GM19324 (cell line): Measurements from ENCODE around the gene MBOAT1.

ENCODE experiments used
- ATAC-seq: cut with Tn5 transposase; IDR thresholded peaks from one replicate; pipeline ENCODE4 v1.9.1; 2021; ENCODE audit warnings: mild to moderate bottlenecking, moderate library complexity; ENCODE audit not compliant: unreplicated experiment, low FRiP score

Gene MBOAT1

DNA sequence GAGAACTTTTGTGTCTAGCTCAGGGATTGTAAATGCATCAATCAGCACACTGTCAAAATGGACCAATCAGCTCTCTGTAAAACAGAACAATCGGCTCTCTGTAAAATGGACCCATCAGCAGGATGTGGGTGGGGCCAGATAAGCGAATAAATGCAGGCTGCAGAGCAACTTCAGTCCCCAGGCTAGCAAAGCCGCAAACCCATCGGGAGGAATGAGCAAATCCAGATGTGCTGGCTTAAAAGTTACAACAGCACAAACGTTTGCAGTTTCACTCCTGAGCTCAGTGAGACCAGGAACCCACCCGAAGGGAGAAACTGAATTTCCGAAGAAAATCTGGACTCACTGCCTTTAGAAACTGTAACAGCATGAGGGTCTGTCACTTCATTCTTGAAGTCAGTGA, 21.9 kb upstream of the MBOAT1 start:
- no peak for ATAC-seq

DNA sequence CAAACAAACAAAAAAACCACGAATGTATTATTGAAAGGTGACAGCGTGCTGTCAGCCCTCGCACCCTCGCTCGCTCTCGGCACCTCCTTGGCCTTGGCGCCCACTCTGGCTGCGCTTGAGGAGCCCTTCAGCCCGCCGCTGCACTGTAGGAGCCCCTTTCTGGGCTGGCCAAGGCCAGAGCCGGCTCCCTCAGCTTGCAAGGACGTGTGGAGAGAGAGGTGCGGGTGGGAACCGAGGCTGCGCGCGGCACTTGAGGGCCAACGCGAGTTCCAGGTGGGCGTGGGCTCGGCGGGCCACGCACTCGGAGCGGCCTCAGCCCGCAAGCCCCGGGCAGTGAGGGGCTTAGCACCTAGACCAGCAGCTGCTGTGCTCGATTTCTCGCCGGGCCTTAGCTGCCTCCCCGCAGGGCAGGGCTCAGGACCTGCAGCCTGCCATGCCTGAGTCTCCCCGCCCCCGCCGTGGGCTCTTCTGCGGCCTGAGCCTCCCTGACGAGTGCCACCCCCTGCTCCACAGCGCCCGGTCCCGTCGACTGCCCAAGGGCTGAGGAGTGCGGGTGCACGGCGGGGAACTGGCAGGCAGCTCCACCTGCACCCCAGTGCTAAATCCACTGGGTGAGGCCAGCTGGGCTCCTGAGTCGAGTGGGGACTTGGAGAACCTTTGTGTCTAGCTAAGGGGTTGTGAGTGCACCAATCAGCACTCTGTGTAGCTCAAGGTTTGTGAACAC, 20.9 kb upstream of the MBOAT1 start:
- ATAC-seq = no peak

DNA sequence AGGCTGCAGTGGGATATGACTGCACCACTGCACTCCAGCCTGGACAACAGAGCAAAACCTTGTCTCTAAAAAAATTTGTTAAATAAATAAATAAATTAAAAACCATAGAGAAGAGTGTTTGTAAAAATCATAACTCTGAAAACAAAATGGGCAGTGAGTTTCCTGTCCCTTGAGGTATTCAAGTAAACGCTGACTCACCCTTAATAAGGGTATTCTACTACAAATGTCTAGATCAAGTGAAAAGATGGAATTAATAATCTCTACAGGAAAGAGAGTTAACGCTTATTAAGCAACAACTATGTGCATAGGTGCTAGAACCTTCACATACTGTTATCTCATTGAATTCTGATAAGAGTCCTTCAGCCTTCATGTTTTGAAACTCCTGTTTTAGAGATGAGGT, 19.9 kb upstream of the MBOAT1 start:
- no peak for ATAC-seq

DNA sequence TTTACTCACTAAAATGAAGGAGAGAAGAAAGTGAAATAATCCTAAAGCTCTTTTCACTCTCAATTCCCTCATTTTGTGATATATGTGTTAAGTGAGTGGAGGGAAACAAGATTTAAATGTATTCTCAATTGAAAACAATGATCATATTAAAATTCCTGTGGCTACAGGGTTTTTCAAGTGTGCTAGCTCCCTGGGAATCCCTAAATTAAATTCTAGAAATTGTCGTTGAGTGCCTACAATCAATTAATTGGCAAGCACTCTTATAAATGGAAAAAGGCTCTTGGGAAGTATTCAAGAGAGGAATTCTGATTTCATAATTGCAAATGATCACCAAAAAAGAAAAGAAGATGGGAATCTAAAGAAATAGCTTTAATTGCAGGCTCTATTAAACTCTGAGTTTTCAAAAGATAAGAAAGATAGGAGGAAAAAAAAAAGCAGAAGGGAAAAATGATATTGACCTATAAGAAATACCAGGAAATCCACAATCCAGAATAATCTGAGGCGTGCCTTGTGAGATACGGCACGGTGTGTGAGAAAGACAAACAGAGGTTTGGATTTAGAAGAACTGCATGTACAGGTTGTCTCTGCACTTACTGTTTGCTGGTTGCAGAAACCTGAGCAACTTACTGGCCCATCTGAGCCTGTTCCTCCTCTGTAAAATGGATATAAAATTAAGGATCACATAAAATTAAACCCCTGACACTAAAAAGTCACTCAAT, 18.3 kb upstream of the MBOAT1 start:
- ATAC-seq = no peak

DNA sequence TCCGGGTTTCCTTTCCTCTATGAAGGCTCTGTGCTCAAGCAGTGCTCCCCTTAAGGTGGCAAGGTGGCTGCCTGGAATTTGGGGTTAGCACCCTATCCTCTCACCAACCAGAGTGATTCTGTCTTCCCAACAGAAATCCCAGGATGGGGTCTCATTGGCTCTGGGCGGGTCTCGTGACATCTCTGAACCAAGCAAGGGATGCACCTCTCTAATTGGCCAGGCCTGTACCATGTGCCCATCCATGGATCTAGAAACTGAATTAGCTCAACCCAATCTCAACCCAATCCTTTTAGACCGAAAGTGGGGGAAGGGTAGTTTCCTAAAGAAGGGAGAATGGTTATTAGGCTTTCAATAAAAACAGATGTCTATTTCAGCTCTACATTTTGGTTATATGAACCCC, 17.6 kb upstream of the MBOAT1 start:
- no peak for ATAC-seq

DNA sequence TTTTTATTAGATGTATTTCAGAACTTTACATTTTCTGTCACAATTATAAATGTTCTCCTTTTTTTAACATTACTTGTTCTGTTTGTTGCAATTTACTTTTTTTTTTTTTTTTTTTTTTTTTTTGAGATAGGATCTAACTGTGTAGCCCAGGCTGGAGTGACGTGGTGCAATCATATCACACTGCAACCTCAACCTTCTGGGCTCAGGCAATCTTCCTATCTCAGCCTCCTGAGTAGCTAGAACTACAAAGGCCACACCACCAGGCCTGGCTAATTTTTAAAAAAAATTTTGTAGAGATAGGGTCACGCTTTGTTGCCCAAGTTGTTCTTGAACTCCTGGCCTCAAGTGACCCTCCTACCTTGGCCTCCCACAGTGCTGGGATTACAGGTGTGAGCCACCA, 15.1 kb upstream of the MBOAT1 start:
- no peak for ATAC-seq

DNA sequence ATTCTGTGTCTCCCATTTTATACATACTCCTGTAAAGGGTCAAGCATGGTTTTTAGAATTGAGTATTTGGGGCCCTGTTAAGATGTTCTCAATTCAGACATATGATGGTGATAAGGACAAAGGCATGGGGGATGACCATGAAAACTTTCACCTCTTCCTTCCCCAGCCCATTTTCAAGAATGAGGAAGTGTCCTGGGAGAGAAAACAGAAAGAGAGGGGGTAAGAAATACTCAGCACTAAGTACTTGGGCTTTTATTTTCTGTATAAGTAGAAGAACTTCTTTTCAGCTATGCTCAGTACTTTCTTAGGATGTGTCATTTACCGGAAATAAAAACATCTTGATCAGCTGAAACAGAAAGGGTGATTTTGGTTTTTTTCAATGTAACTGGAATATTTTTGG, 10.9 kb upstream of the MBOAT1 start:
- ATAC-seq = no peak

DNA sequence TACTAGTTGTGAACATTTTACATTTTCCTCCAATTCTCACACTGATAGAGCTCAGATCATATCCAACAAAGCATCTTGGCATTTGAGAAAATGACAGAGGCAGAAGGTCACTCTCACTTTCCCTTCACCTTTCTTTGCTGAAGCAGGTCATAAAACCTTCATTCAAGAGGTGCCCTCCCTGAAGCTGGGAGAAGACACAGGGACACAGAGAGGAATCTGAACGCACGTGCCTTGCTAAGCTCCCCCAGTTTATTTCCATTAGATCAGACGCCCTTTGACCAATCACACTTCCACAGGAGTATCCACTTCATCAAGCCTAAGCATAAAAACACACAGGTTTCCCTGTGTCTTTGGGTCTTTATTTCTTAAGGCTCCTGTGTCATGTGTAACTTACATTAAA, 9.2 kb upstream of the MBOAT1 start:
- no peak for ATAC-seq

DNA sequence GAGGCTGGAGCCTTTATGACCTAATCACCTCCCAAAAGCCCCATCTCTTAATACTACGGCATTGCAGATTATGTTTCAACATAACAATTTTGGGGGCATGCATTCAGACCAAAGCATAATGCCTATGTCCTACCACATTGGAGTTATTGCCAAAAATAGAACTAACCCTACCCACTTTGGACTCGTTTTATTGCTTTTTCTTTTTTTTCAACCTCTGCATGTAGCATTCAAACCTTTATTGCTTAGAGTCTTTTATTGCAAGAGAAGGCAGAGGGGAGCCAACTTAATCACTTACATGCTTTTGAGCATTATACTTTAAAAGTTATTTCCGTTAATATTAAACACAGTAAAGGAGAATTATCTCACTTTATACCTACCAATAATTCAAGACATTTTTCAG, 8.1 kb upstream of the MBOAT1 start:
- no peak for ATAC-seq

DNA sequence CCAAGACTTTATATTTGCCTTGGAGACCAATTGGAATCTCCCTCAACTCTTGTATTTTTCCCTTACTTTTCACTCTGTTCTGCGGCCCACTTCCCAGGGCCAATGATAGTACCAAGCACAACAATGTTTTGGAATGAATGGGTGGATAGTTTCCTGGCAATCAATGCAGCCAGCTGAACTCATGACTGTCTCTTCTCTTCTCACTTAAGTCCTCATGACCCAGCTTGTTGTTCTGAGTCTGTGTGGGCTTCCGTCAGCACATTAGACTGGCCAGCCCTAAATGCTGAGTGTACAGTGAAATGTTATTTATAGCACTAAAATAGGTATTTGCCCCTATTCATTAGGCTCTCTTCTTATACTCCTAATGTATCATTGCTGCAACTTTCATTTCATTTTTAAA, 5.6 kb upstream of the MBOAT1 start:
- no peak for ATAC-seq

DNA sequence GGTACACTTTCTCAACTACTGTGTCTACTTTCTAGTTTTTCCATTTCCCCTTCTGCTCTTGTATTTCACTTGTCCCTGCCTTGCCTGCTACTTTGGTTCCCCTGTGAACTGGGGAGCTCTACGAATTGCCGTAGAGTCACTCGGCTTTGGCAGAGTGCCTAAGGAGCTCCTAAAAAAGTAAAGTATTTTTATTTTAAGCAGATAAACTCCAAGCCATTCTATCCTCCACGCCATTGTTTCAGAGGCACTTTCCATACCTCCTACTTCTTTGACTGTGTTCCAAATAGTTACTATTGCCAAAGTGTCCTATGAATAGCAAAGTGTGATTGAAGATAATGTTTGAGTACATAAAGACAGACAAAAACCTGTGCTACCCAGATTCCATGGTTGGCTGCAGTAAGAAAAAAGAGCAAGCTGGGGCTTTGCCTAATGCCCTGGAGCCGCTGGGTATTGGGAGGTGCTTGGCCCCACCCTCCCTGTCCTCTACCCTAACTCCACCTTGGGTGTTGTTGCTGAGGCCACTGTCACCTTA, 5.1 kb upstream of the MBOAT1 start:
- no peak for ATAC-seq

DNA sequence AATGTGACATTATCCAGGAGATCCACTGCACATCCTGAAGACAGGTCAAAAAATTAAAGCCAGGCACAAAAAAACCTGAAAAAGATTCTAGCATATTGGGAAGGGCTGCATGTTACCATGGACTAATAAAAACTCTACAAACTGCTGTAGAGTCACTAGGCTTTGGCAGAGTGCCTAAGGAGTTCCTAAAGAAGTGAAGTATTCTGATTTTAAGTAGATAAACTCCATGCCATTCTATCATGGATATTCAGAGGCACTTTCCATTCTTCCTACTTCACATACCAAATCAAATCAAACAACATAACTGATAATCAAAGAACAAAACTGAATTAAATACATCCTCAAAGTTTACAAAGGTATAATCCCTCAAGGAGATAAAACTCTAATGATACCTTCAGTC, 3.0 kb upstream of the MBOAT1 start:
- ATAC-seq = no peak

DNA sequence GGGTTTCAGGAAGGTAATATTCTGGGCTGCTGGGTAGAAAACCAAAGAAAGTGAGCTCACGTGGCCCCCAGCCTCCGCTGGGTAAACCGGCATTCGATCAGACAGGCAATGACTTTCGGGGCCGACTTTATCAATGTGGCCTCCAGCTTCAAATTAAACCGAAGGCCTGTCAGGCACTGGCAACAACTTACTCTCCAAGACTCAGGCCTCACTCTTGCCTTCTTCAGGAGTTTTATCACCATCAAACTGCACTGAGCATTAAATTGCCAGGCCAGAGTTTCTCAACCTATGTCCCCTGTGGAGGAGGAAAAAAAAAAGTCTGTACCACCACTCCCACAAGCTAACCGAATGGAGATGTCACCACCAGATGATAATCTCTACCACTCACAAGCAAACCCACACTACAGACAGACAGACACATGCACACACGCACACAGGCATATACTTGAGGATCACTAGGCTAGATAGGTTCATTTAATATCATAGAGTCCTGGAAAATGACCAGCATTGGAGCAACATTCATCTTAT, 1.1 kb upstream of the MBOAT1 start:
- ATAC-seq = no peak

DNA sequence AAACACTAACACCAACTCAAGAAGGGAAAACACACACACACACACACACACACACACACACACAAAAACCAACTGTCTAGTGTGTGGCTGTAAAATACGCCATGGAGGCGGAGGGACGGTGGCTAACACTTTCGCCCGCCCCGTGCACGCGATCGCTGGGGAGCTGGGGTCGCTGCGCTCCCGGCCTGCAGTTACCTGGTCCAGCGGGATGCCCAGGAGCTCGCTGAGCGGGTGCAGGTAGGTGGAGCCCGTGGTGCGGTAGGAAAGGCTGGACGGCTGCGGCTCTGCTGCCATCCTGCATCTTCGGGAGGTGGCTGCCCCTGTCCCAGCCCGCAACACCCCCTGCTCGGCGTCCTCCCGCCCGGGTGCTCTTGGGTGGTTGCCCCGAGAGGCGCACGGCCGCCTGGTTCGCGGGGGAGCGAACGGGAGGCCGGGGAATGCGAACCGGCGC, 303 bp downstream of the MBOAT1 start:
- ATAC-seq = peak; percentile 40

DNA sequence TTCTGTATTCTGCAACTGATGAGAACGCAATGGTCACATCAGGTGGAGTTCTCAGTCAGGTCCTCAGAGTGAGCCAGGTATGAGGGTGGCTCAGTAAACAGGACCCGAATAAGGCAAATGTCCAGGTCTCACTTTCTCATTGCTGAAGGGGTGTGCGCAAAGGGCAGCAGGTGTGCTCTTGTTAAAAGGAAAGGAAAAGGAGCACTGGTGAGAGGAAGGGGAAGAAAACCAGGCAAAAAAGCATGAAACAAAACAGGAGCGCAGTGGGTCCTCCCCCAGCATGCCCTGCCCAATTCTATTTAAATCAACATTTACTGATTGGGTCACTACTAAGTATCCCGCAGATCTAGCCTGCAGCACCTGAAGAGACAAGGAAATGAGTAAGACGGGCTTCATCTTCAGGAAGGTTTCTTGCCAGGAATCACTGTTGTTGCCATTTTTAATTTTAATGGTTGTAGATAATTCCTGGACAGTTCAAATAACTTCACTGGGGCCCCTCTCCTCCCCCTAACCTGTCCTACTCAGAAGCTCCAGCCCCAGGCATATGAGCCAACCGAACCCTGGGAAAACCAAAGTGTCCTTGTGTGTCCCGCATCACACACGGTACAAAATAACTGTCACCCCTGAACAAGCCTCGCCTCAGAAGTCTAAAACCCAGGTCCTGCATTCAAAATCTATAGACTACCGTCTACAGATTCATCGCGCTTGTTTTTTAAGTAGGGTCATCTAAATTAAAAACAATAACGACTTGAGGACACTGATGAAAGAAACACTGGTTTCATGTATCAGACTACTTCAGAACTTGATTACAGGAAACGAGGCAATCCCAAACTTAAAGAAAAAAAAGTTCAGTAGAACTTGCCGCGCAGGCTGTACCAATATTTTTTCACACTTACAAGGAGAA, 980 bp downstream of the MBOAT1 start:
- ATAC-seq = no peak

DNA sequence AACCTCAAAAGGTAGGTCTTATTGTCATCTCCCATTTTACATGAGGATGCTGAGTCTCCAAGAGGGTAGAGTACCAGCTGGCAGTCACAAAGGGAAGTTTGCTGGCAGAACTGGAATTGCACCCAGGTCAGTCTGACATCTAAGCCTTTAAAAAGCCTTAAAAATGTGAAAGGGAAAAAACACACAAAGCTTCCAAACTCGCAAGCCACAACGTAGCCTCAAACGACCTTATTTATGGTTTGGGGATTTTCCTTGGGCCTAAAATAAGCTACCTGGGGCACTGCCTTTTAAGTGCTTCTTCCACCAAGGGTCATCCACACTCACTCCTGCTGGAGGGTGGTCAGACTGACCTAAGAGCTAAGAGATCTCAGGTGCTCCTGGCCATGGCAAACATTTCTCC, 2.1 kb downstream of the MBOAT1 start:
- ATAC-seq = no peak

DNA sequence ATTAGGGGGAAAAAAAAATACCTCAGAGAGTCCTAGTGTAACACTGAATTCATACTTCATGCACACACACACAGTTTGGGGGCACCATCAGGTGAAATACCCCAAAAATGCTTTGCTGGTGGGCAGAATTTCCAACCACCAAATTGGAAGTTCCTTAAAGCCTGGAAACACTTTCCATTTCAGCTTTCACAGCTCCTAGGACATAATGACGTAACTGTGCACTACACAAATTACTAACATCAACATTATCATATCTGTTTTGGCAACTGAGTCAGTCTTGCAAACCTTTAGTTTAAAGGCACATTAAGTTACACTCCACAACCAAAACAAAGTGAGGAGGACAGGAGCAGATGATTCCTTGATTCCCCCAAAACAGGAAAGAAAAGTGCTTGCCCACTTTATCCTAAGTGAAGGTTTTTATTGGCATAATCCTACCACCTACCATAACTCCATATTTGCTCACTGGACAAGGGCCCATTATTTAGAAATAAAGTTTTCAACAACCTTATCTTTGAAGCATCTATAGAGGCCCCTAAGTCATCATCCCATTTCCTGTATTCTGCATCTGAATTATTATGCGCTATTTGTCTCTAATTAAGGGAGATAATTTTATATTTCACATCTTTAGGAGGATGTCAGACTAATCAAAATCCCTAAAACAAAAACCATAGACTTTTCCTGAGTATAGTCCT, 3.4 kb downstream of the MBOAT1 start:
- ATAC-seq = no peak

DNA sequence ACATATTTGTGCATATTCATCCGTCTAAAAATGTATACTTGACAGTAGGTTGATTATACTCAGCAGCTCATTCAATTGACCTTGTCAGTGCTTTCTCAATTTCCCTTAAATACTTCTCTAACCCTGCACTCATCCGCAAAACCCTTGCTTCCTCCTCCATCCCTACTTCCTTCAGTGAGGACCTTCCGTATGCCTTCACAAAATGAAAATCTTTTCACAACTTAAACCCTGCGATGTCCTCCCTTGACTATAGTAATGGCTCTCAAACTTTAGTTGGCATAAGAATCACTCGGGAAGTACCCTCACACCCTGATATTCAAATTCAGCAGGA, 5.2 kb downstream of the MBOAT1 start:
- no peak for ATAC-seq

DNA sequence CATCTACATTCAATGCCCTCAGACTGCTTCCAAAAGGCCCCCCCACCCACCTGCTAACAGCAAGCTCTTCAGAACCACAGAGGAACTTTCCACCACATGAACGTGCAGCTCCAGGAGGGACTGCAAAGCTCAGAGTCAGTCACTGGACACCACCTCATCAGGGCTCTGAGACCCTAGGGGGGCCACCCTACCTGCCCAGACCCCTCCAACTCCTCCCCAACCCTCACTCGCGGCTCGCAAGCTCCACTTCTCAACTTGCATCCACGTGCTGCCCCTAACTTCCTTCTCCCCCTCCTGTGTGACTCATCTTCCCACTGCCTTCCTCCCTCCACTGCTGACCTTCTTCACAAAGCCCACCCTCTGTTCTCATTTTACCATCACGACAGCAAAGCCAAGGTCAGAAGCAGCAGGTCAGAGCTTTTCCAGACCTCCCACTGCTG, 6.5 kb downstream of the MBOAT1 start:
- ATAC-seq = no peak

DNA sequence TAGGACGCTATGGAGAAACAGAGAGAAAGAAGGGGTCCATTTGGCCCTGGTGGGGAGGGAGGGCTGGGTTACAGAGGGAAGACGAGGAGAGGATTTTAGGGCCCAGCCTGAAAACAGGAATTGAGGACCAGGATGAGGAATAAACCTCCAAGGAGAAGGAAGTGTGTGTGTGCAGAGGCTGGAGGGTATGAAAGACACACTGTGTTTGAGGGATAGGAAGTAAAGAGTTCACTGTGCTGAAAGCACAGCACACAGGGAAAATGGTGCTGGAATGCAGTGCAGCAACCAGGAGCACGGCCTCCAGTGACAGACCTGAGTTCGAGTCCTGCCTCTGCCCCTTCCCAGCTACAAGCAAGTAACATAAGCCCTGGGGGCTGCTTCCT, 7.8 kb downstream of the MBOAT1 start:
- no peak for ATAC-seq
